Fibroblast of mammary gland (primary cell): ENCODE measurements around the gene RAB8A.
"Not testable (repeated sequence)": the region's sequence is repeated elsewhere in the genome, so short reads cannot be mapped to it uniquely, and the experiment has no call there.

Source experiments
- DNase-seq: peaks from one replicate; pipeline ENCODE4 v3.0.0-alpha.2; 2010; ENCODE audit warnings: low read depth
- H3K4me3 ChIP-seq: 2 replicates; pipeline ENCODE4 v1.5.1; 2011; ENCODE audit warnings: low read depth, mild to moderate bottlenecking, low read length, moderate library complexity; ENCODE audit not compliant: control insufficient read depth
- CTCF ChIP-seq: conservative IDR thresholded peaks from 2 replicates; pipeline ENCODE4 v1.5.1; 2011; ENCODE audit warnings: low read depth, low read length, inconsistent platforms; ENCODE audit not compliant: control insufficient read depth, insufficient read depth

The RAB8A gene

GRCh38 chr19:16098821-16099220, 12.9 kb upstream of the RAB8A start:
- no peak for TF ChIP-seq CTCF
- H3K4me3 ChIP-seq, result no peak overlapping the region
- no peak for DNase-seq

GRCh38 chr19:16099314-16099965, 12.2 kb upstream of the RAB8A start:
- not testable (repeated sequence) for H3K4me3 ChIP-seq, DNase-seq

GRCh38 chr19:16100524-16100923, 11.2 kb upstream of the RAB8A start:
- no peak overlapping the region for H3K4me3 ChIP-seq
- no peak for TF ChIP-seq CTCF
- DNase-seq, result no peak

GRCh38 chr19:16104722-16105121, 7.0 kb upstream of the RAB8A start:
- no peak for TF ChIP-seq CTCF
- no peak overlapping the region for H3K4me3 ChIP-seq
- peak; percentile 42 for DNase-seq

DNA sequence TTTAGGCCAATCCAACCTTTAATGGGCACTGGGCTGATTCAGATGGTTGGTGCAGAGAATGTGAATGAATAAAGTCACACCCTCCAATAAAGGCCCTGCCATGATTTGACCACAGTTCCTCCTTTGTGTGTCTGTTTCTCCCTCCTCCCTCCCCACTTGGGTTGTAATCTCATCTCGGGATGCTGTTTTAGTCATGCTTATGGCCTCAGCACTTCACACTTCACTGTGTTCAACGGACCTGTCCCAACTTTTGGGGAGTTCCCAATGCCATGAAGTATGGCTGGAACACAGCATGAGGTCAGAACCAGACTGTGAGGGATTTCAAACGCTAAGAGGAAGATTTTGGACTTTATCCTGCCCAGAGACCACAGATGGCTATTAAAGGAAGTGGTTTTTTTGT, 5.6 kb upstream of the RAB8A start:
- TF ChIP-seq CTCF, result no peak
- DNase-seq, result peak; percentile 58
- no peak overlapping the region for H3K4me3 ChIP-seq

GRCh38 chr19:16111909-16112752, 442 bp downstream of the RAB8A start:
- H3K4me3 ChIP-seq, result peak overlapping the region; percentile 93
- DNase-seq, result no peak
- no peak for TF ChIP-seq CTCF

- no peak for TF ChIP-seq CTCF
- peak overlapping the region; percentile 93 for H3K4me3 ChIP-seq
- DNase-seq, result no peak
These were observed 1.1 kb downstream of the RAB8A start for GRCh38 chr19:16112778-16113177.
